ENCODE measurements around the gene RNF183. TPM values are rescaled to one million over a fixed set of nuclear protein-coding genes. Genes with fewer than 3 reads are reported as not detected.

The RNF183 gene
- total RNA-seq, 1 experiment from 2014 or later, result not detected

DNA sequence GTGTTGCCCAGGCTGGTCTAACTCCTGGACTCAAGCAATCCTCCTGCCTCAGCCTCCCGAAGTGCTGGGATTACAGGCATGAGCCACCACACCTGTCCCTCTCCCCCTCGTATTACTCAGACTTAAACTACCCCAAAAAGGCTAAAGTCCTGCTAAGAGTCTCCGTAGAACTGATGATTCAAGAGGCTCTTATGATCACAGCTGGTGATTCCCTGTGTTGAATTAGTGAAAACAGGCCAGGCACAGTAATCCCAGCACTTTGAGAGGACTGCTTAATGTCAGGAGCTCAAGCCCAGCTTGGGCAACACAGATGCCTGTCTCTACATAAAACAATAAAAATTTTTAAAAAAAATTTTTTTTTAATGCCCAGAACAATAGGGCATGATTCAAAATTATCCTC is 37.0 kb downstream of the RNF183 start:
- intact Hi-C loops (cut with micrococcal nuclease; ENCODE audit: unreplicated experiment), result no loop called here
- Histone ChIP-seq H3K9me3 (ENCODE audit: control insufficient read depth, insufficient read depth, low read depth, low read length) (no peaks in the 10 kb centered on the region), H3K36me3 (ENCODE audit: control insufficient read depth, insufficient read depth, low read length) (peaks cover 8% of the 10 kb centered on the region; the same call in 1 of the 2 replicates), H3K27ac (ENCODE audit: low read length) (no peak overlapping the region), H3K4me1 (ENCODE audit: control insufficient read depth, insufficient read depth, low read length) (no peaks in the 10 kb centered on the region), H3K4me3 (ENCODE audit: low read depth in 2 of 2, low read length in 2 of 2) (no peak overlapping the region), H3K27me3 (ENCODE audit: control insufficient read depth, insufficient read depth, low read length) (no peaks in the 10 kb centered on the region)
- ChIA-PET CTCF (no interaction called here), POLR2A (no interaction called here)
- in situ Hi-C loops (cut with HindIII; ENCODE audit: low pct_unique_long_range_greater_than_20kb, low sequenced_read_pairs), result no loop called here
- TF ChIP-seq, protein P1, sequence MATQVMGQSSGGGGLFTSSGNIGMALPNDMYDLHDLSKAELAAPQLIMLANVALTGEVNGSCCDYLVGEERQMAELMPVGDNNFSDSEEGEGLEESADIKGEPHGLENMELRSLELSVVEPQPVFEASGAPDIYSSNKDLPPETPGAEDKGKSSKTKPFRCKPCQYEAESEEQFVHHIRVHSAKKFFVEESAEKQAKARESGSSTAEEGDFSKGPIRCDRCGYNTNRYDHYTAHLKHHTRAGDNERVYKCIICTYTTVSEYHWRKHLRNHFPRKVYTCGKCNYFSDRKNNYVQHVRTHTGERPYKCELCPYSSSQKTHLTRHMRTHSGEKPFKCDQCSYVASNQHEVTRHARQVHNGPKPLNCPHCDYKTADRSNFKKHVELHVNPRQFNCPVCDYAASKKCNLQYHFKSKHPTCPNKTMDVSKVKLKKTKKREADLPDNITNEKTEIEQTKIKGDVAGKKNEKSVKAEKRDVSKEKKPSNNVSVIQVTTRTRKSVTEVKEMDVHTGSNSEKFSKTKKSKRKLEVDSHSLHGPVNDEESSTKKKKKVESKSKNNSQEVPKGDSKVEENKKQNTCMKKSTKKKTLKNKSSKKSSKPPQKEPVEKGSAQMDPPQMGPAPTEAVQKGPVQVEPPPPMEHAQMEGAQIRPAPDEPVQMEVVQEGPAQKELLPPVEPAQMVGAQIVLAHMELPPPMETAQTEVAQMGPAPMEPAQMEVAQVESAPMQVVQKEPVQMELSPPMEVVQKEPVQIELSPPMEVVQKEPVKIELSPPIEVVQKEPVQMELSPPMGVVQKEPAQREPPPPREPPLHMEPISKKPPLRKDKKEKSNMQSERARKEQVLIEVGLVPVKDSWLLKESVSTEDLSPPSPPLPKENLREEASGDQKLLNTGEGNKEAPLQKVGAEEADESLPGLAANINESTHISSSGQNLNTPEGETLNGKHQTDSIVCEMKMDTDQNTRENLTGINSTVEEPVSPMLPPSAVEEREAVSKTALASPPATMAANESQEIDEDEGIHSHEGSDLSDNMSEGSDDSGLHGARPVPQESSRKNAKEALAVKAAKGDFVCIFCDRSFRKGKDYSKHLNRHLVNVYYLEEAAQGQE (IDR thresholded peaks at IDR 0.05; ENCODE audit: insufficient read depth in 1 of 2, low read depth in 2 of 2, low read length in 1 of 2), result no peak
- TF ChIP-seq, protein P2, sequence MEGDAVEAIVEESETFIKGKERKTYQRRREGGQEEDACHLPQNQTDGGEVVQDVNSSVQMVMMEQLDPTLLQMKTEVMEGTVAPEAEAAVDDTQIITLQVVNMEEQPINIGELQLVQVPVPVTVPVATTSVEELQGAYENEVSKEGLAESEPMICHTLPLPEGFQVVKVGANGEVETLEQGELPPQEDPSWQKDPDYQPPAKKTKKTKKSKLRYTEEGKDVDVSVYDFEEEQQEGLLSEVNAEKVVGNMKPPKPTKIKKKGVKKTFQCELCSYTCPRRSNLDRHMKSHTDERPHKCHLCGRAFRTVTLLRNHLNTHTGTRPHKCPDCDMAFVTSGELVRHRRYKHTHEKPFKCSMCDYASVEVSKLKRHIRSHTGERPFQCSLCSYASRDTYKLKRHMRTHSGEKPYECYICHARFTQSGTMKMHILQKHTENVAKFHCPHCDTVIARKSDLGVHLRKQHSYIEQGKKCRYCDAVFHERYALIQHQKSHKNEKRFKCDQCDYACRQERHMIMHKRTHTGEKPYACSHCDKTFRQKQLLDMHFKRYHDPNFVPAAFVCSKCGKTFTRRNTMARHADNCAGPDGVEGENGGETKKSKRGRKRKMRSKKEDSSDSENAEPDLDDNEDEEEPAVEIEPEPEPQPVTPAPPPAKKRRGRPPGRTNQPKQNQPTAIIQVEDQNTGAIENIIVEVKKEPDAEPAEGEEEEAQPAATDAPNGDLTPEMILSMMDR (IDR thresholded peaks at IDR 0.05), result no peak
- TF ChIP-seq POLR2AphosphoS5 (IDR thresholded peaks at IDR 0.05; ENCODE audit: low read depth, low read length), result no peak
- TF ChIP-seq TCF7L2 (IDR thresholded peaks at IDR 0.05; ENCODE audit: low read depth, low read length), result no peak
- TF ChIP-seq SIN3A (IDR thresholded peaks at IDR 0.05; ENCODE audit: borderline replicate concordance, insufficient read depth, low read depth, low read length), result no peak
- no TSS peak for BruUV-seq (replicated peaks)
- no peak for ATAC-seq
- DNase-seq (ENCODE audit: low read depth, low spot score), result no peak

DNA sequence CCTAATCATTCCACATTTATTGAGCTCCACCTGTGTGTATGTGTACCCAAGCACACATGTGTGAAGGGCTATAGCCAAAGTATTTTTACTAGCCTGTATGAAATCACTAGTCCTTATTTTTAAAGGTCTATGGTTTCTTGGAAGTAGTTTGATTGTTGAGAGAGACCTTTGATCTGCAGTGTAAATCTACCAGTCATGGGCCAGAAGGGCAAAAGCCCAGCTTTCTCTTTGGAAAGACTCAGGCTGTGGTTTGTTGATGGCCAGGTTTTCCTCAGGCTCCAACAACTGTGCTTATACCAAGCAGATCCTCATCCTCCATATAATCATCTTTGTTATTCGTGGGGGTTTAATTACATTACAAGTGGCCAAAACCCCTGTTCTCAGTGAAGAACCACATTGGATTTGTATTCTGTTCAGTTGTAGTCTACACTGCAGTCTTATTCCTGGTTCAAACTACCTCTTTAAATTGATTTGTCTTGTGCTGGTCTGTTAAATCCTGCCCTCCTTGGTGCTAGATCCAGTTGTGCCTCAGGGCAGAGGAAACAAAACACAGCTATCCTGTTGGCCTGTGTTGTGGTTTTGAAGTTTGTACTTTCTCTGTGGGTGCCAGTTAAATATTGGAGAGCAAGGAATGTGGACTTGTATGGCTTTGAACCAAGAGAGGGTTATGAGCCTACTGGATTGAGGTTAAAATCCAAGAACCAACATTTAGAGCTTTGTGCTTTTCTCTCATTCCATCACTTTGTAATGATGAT is 41.1 kb downstream of the RNF183 start:
- in situ Hi-C loops (cut with HindIII; ENCODE audit: low pct_unique_long_range_greater_than_20kb, low sequenced_read_pairs), result no loop called here
- no peak for ATAC-seq
- H3K4me3 ChIP-seq (ENCODE audit: low read depth in 2 of 2, low read length in 2 of 2), result no peak overlapping the region
- H3K9me3 ChIP-seq (ENCODE audit: control insufficient read depth, insufficient read depth, low read depth, low read length), result no peaks in the 10 kb centered on the region
- POLR2A ChIA-PET, result no interaction called here
- TF ChIP-seq TCF7L2 (IDR thresholded peaks at IDR 0.05; ENCODE audit: low read depth, low read length) (no peak), POLR2AphosphoS5 (IDR thresholded peaks at IDR 0.05; ENCODE audit: low read depth, low read length) (no peak), SIN3A (IDR thresholded peaks at IDR 0.05; ENCODE audit: borderline replicate concordance, insufficient read depth, low read depth, low read length) (no peak)
- TF ChIP-seq, protein P2 (IDR thresholded peaks at IDR 0.05), result no peak
- TF ChIP-seq, protein P1 (IDR thresholded peaks at IDR 0.05; ENCODE audit: insufficient read depth in 1 of 2, low read depth in 2 of 2, low read length in 1 of 2), result no peak
- H3K4me1 ChIP-seq (ENCODE audit: control insufficient read depth, insufficient read depth, low read length), result no peaks in the 10 kb centered on the region
- no peaks in the 10 kb centered on the region for H3K27me3 ChIP-seq (ENCODE audit: control insufficient read depth, insufficient read depth, low read length)
- H3K27ac ChIP-seq (ENCODE audit: low read length), result no peak overlapping the region
- BruUV-seq (replicated peaks), result no TSS peak
- intact Hi-C loops (cut with micrococcal nuclease; ENCODE audit: unreplicated experiment), result no loop called here
- no peaks in the 10 kb centered on the region; the same call in 1 of the 2 replicates for H3K36me3 ChIP-seq (ENCODE audit: control insufficient read depth, insufficient read depth, low read length)
- CTCF ChIA-PET, result no interaction called here
- no peak for DNase-seq (ENCODE audit: low read depth, low spot score)
